Gastroesophageal sphincter (tissue), 4 donors: ENCODE measurements around the gene AP2A2. TPM values are rescaled to one million over a fixed set of nuclear protein-coding genes. Genes with fewer than 3 reads are reported as not detected.

Source experiments
- ATAC-seq: fragments of 150-250 bp; one replicate; pipeline ENCODE4 v1.9.1; 2016; ENCODE audit warnings: mild to moderate bottlenecking, moderate library complexity
- H3K27ac ChIP-seq, 4 donors: fragments of 200-600 bp; sonication (generic) in 3 of 4; 1 replicate in 3 of 4; 2 replicates in 1 of 4; pipeline ENCODE4 v1.5.1; 2016 to 2019
- H3K27me3 ChIP-seq: fragments of 200-600 bp; sonication (generic); one replicate; pipeline ENCODE4 v1.5.1; 2019
- H3K36me3 ChIP-seq, 2 donors: fragments of 200-600 bp; sonication (generic); one replicate each; pipeline ENCODE4 v1.5.1; 2019; ENCODE audit warnings: control low read depth in 1 of 2
- H3K4me1 ChIP-seq, 3 donors: fragments of 200-600 bp; sonication (generic); 1 replicate in 2 of 3; 2 replicates in 1 of 3; pipeline ENCODE4 v1.5.1; 2016 to 2019; ENCODE audit warnings: control low read depth in 2 of 3
- H3K4me3 ChIP-seq, 2 donors: fragments of 200-600 bp; sonication (generic); one replicate each; pipeline ENCODE4 v1.5.1; 2019; ENCODE audit warnings: mild to moderate bottlenecking in 1 of 2, moderate library complexity in 1 of 2
- H3K9me3 ChIP-seq, 3 donors: fragments of 200-600 bp; sonication (generic); one replicate each; pipeline ENCODE4 v1.5.1; 2017 to 2019; ENCODE audit warnings: control low read depth in 2 of 3
- EP300 ChIP-seq: sonication (generic); formaldehyde crosslinking; IDR thresholded peaks from one replicate; pipeline ENCODE4 v1.6.1; 2017; ENCODE audit warnings: antibody characterized with exemption, mild to moderate bottlenecking
- POLR2A ChIP-seq, 2 donors: fragments of 450-650 bp; IDR thresholded peaks; one replicate each; pipeline ENCODE4 v1.6.1; 2017; ENCODE audit warnings: antibody characterized with exemption in 2 of 2, mild to moderate bottlenecking in 2 of 2, moderate library complexity in 1 of 2
- POLR2AphosphoS5 ChIP-seq: sonication (generic); formaldehyde crosslinking; IDR thresholded peaks from one replicate; pipeline ENCODE4 v1.6.1; 2017; ENCODE audit warnings: antibody characterized with exemption
- WGBS, 2 donors: methylation state at CpG; one replicate each; pipeline ENCODE4 v1.1.5; 2018; ENCODE audit warnings: low coverage in 1 of 2; 5-methylcytosine and 5-hydroxymethylcytosine counted together
- total RNA-seq, 4 donors: library from RNA; depleted of rRNA; stranded (reverse); fragments of >200 nt; gene quantifications; one replicate each; pipeline ENCODE4 v1.1.0, GENCODE V29; 2016
- TF ChIP-seq, protein P1 (sequence below), 4 experiments: fragments of 200-600 bp in 2 of 4; fragments of 450-650 bp in 2 of 4; sonication (generic) in 1 of 4; IDR thresholded peaks; one replicate each; pipeline ENCODE4 v1.5.1; 2017 to 2019; ENCODE audit warnings: antibody characterized with exemption in 4 of 4, mild to moderate bottlenecking in 2 of 4, moderate library complexity in 2 of 4

The AP2A2 gene
- total RNA-seq, 4 donors from 2014 or later, result 47.9 to 88.5 (median 61.6) TPM

DNA sequence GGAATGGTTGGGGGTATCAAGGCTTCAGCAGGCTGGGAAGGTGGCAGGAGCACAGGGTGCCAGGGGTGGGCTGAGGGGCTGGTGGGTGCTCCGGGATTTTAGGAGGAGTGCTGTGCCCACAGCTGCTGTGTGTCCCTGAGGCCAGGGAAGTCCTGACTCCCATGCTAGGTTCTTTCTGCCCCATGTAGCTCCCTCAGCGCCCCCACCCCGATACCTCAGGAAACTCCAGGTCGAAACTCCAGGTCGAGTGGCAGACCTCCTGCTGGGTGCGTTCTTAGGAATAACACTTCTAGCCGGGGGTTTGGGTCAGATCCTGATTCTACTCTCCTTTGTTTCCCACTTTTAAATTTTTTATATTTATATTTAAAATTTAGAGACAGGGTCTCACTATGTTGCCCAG is 8.3 kb downstream of the AP2A2 start:
- peaks cover 0 to 7% of the 10 kb centered on the region in 2 donors for H3K36me3 ChIP-seq
- 76 to 83% methylated on average over 3 to 7 of the region's 7 CpGs for WGBS, 2 donors
- TF ChIP-seq POLR2A (IDR thresholded peaks at IDR 0.05) (no peak), POLR2AphosphoS5 (no peak)
- no peak for ATAC-seq
- H3K27ac ChIP-seq, result peak overlapping the region in 3 of 4 donors; percentile 44 to 66 (median 52)
- no peaks in the 10 kb centered on the region for H3K9me3 ChIP-seq
- no peaks in the 10 kb centered on the region for H3K27me3 ChIP-seq
- peak overlapping the region in 1 of 2 donors; percentile 13 for H3K4me3 ChIP-seq
- peaks cover 0 to 83% (median 21%) of the 10 kb centered on the region in 3 donors for H3K4me1 ChIP-seq

DNA sequence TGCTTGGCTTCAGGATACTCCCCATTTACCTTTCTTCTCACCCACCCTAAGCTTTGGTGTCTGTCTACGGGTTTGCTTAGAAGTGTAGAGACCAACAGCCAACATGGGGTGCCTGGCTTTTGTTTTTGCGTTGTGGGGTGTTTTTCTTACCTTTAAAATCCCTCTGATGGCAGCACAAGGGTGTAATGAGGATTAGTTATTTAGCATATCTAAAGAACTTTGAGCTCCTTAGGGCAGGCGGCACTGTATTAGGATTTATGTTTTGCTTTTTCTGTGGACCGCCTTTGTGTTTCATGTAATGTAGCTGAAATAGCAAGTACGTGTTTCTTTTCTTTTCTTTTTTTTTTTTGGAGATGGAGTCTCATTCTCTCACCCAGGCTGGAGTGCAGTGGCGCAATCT is 8.9 kb downstream of the AP2A2 start:
- H3K4me1 ChIP-seq, result peaks cover 0 to 83% (median 15%) of the 10 kb centered on the region in 3 donors
- peak overlapping the region in 1 of 2 donors; percentile 13 for H3K4me3 ChIP-seq
- ATAC-seq, result no peak
- peaks cover 0 to 7% of the 10 kb centered on the region in 2 donors for H3K36me3 ChIP-seq
- no peaks in the 10 kb centered on the region for H3K27me3 ChIP-seq
- 66 to 76% methylated on average over 6 of the region's 6 CpGs for WGBS, 2 donors
- no peaks in the 10 kb centered on the region for H3K9me3 ChIP-seq
- no peak for TF ChIP-seq EP300
- H3K27ac ChIP-seq, result peak overlapping the region in 1 of 4 donors; percentile 52

DNA sequence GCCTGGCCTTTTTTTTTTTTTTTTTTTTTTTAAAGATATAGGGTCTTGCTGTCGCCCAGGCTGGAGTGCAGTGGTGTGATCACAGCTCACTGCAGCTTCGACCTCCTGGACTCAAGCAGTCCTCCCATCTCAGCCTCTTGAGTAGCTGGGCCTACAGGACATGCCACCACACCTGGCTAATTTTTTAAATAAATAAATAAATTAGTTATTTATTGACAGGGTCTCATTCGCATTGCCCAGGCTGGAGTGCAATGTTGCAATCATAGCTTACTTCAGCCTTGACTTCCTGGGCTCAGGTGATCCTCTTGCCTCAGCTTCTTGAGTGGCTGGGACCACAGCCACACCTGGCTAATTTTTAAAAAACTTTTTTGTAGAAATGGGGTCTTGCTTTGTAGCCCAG is 10.5 kb downstream of the AP2A2 start:
- WGBS, 2 donors, result 91 to 100% methylated on average over 3 of the region's 3 CpGs
- no peak for ATAC-seq

DNA sequence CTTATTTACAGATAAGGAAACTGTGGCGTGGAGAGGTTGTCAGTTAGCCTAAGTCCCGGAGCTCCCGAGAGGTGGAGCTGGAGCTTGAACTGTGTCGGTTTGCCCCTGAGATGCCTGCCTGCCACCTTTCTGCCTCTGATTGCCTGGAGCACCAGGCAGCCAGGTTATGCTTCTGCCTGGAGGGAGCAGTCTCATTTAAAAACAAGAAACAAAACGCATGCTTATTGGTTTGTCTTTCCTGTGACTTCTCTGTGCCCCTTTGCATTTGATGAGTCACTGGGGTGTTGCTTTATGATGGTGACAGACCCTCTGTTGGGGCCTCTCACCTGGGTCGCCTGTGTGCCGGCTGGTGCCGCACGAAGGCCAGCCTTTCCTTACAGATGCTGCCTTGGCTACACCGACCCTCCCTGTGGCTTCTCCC is 12.2 kb downstream of the AP2A2 start:
- Histone ChIP-seq H3K9me3 (no peaks in the 10 kb centered on the region), H3K36me3 (peaks cover 0 to 7% of the 10 kb centered on the region in 2 donors), H3K27me3 (no peaks in the 10 kb centered on the region), H3K27ac (no peak overlapping the region), H3K4me1 (peaks cover 0 to 80% (median 8%) of the 10 kb centered on the region in 3 donors), H3K4me3 (no peak overlapping the region)
- no peak for ATAC-seq
- WGBS, 2 donors, result 63 to 80% methylated on average over 2 to 9 of the region's 10 CpGs
- TF ChIP-seq POLR2AphosphoS5, result no peak
- TF ChIP-seq EP300, result no peak
- TF ChIP-seq, protein P1, sequence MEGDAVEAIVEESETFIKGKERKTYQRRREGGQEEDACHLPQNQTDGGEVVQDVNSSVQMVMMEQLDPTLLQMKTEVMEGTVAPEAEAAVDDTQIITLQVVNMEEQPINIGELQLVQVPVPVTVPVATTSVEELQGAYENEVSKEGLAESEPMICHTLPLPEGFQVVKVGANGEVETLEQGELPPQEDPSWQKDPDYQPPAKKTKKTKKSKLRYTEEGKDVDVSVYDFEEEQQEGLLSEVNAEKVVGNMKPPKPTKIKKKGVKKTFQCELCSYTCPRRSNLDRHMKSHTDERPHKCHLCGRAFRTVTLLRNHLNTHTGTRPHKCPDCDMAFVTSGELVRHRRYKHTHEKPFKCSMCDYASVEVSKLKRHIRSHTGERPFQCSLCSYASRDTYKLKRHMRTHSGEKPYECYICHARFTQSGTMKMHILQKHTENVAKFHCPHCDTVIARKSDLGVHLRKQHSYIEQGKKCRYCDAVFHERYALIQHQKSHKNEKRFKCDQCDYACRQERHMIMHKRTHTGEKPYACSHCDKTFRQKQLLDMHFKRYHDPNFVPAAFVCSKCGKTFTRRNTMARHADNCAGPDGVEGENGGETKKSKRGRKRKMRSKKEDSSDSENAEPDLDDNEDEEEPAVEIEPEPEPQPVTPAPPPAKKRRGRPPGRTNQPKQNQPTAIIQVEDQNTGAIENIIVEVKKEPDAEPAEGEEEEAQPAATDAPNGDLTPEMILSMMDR (IDR thresholded peaks at IDR 0.05), result no peak
- no peak for TF ChIP-seq POLR2A (IDR thresholded peaks at IDR 0.05)

More for the DNA sequence above, 10.5 kb downstream of the AP2A2 start:
- Histone ChIP-seq H3K27me3 (no peaks in the 10 kb centered on the region), H3K4me3 (no peak overlapping the region), H3K9me3 (no peaks in the 10 kb centered on the region), H3K4me1 (peaks cover 0 to 80% (median 9%) of the 10 kb centered on the region in 3 donors), H3K27ac (no peak overlapping the region), H3K36me3 (peaks cover 0 to 7% of the 10 kb centered on the region in 2 donors)
- TF ChIP-seq POLR2AphosphoS5 (no peak), POLR2A (IDR thresholded peaks at IDR 0.05) (no peak), EP300 (no peak)
- TF ChIP-seq, protein P1 (IDR thresholded peaks at IDR 0.05), result no peak

DNA sequence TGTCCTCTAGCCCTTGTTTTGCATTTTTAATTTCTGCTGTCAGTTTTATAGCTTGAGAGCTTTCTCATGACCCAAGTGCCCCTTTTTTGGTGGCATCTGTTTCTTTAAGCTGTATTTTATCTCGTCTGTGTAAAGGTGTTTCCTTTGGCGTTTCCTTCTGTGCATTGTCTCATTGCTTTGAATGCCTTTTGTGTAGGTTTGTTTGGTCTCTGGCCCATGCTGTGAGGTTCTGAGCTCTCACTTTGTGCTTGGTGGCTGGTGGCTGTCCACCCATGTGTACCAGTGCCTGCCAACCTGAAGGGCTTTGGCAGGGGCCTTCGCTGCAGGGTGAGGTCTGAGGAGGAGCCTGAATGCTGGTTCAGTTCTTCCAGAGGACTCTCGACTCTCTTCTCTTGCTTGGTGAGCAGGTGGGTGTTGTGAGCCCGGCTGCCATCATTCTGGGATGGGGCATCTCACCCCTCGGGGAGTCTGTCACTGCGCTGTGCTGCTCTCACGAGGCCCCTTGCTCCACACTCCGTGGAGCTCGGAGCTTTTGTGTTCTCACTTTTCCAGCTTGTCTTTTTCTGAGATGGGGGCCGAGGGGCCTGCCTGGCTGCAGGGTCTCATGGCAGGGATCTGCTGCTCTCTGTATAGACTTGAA is 14.9 kb downstream of the AP2A2 start:
- TF ChIP-seq POLR2AphosphoS5 (no peak), POLR2A (IDR thresholded peaks at IDR 0.05) (no peak), EP300 (no peak)
- TF ChIP-seq, protein P1 (IDR thresholded peaks at IDR 0.05), result no peak
- ATAC-seq, result no peak
- Histone ChIP-seq H3K36me3 (peaks cover 0 to 26% of the 10 kb centered on the region in 2 donors), H3K9me3 (no peaks in the 10 kb centered on the region), H3K27me3 (no peaks in the 10 kb centered on the region), H3K4me1 (peaks cover 0 to 84% (median 0%) of the 10 kb centered on the region in 3 donors), H3K27ac (no peak overlapping the region), H3K4me3 (no peak overlapping the region)
- 57% methylated on average over 2 of the region's 11 CpGs; no CpG with 5 or more reads in 1 of the 2 donors for WGBS, 2 donors

DNA sequence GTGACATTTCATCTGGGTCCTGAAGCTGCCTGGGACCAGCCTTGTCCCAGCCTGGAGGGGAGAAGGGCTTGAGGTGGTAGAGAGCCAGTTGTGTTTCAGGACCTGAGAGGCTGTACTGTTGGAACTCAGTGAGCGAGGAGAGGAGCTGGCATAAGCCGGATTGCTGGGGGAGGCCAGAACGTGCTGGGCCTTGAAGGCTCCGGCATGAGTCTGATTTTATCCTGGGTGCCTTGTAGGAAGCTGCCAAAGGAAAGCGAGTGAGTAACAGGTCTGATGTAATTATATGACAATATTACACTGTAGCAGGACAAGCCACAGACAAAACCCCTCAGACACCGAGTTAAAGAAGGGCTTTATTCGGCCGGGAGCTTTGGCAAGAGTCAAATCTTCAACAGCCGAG is 17.2 kb downstream of the AP2A2 start:
- ATAC-seq, result no peak
- H3K4me1 ChIP-seq, result peaks cover 0 to 67% (median 0%) of the 10 kb centered on the region in 3 donors
- no peak overlapping the region for H3K27ac ChIP-seq
- peaks cover 0 to 43% of the 10 kb centered on the region in 2 donors for H3K36me3 ChIP-seq
- 72% methylated on average over 9 of the region's 9 CpGs; no CpG with 5 or more reads in 1 of the 2 donors for WGBS, 2 donors
- H3K4me3 ChIP-seq, result no peak overlapping the region
- H3K27me3 ChIP-seq, result no peaks in the 10 kb centered on the region
- no peaks in the 10 kb centered on the region for H3K9me3 ChIP-seq
- TF ChIP-seq POLR2A (IDR thresholded peaks at IDR 0.05) (no peak), POLR2AphosphoS5 (no peak), EP300 (no peak)
- TF ChIP-seq, protein P1 (IDR thresholded peaks at IDR 0.05), result no peak
